SK-N-DZ (cell line): ENCODE data around the gene S100A5.
"Not testable (repeated sequence)": the region's sequence is repeated elsewhere in the genome, so short reads cannot be mapped to it uniquely, and the experiment has no call there.

Experiments used
- DNase-seq: peaks from one replicate; pipeline ENCODE4 v3.0.0-alpha.2; 2015; ENCODE audit warnings: low spot score

S100A5 gene

GRCh38 chr1:153567621-153568366 is 27.1 kb upstream of the S100A5 start:
- DNase-seq = no peak

DNA sequence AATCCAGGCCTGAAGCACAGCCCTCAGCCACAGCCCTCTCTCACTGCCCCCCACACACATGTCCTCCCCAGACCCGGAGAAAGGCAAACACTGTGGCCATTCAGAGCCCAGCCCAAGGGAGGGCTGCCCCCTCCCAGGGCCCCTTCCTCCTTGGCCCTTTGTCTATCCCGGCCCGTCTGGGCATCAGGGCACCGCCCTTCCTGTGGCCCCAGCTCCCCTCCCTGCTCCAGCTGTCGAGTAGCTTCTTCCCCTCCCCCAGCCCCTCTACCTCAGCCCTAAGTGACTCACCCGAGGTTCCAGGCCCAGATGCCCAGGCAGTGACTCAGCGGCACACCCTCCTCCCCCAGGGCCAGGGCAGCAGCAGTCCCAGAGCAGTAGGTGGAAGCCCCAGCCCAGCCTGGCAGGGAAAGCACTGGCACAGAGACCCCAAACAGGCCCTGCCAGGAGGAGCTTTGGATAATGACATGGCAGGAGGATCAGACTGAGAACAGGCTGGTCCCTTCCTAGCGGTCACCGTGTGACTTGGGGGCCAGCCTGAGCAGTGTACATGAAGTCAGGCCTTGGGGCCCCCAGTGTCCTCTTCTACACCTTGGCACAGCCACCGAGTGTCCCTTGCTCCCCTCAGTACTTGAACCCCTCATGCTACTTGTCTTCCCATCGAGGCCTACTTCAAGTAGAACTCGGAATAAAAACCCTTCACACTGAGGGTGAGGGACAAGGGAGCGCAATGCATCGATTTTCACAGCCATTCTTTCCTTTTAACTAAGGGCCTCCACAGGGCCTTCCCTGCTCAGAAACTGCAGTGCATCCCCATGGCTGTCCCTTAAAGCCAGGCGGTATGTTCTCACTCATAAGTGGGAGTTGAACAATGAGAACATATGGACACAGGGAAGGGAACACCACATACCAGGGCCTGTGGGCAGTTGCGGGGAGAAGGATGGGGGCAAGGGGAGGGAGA is 26.0 kb upstream of the S100A5 start:
- DNase-seq = no peak

DNA sequence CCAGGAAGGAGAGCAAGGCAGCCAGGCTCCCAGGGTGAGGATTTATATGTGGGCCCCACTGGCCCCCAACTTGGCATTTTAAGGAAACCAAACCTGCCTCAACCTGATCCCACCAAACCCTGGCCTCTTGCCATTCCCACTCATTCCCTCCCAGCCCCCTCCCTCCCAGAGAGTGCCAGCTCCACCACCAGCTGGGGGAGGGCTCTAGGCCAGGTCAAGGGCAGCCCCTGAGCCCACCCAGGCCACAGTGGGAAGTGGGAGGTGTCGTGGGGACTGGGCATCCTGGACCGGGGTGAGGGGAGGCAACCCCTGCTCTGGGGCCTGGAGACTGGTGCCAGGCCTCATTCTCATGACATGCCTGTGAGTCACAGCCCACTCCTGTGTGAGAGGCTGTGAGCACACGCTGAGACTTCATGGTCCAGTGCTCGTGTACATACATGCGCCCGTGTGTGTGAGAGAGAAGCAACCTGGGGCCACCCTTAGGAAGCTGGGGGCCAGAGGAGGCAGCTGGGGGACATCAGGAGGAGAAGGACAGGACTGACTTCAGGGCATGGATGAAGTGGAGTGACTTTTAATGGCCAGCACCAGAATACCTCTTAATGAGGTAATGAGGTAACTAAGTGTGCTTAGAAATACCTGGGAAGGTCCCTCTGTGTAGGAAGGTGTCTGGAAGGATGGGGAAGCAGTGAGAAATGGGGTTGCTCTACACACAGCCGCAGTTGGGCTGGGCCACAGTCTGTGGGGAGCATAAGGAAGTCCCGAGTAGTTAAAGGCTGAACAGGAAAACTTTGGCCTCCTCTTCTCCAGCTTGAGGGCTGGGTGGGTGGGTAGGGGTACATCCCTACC is 25.0 kb upstream of the S100A5 start, which contains the start of gene S100A2:
TSS of gene S100A2 (minus strand) at position 316 of the 846 bp plus-strand sequence. CDS start 1,967 bp downstream, outside the sequence.
- DNase-seq = no peak

DNA sequence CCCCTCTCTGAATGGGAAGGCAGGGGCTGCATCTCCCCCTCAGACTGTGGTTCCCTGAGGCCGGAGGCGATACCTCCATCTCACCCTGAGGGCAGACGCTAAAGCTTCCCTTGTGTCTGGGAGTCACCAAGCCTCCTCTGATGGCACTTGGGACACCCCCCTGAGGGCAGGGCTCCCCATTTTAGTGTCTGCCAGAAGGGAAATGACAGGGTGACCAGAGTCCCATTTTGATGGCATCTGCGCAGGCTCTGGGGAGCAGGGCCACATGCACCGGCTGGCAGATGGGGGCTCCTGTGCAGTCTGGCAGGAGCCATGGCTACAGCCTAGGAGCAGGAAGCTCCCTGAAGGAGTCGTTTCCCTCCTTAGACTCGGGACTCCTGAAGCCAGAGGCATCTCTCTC is 23.3 kb upstream of the S100A5 start:
- no peak for DNase-seq

GRCh38 chr1:153563483-153563901 is 22.8 kb upstream of the S100A5 start:
- no peak for DNase-seq

DNA sequence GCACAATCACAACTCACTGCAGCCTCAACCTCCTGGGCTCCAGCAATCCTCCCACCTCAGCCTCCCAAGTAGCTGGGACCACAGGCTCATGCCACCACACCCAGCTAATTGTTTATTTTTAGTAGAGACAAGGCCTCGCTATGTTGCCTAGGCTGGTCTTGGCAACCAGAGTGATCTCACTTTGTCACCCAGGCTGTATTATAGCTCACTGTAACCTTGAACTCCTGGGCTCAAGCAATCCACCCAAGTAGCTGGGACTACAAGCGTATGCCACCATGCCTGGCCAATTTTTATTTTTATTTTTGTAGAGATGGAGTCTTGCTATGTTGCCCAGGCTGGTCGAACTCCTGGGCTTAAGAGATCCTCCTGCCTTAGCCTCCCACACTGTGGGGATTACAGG is 21.3 kb upstream of the S100A5 start:
- not testable (repeated sequence) for DNase-seq

- no peak for DNase-seq
These were observed 20.8 kb upstream of the S100A5 start for GRCh38 chr1:153561466-153561985.

GRCh38 chr1:153560771-153561465 is 20.2 kb upstream of the S100A5 start:
- no peak for DNase-seq

DNA sequence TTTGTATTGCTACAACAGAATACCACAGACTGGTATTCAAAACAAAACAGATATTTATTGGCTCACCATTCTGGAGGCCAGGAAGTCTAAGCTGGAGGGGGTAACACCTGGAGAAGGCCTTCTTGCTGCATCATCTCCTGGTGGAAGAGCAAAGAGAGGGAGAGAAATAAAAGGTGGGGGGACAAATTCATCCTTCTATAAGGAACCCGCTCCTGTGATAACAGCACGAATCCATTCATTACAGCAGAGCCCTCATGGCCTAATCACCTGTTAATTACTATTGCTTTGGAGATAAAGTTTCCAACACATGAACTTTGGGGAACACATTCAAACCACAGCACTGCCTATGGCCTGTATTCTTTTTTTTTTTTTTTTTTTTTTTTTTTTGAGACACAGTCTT is 19.5 kb upstream of the S100A5 start:
- no peak for DNase-seq

GRCh38 chr1:153557877-153558276 is 17.1 kb upstream of the S100A5 start:
- no peak for DNase-seq

DNA sequence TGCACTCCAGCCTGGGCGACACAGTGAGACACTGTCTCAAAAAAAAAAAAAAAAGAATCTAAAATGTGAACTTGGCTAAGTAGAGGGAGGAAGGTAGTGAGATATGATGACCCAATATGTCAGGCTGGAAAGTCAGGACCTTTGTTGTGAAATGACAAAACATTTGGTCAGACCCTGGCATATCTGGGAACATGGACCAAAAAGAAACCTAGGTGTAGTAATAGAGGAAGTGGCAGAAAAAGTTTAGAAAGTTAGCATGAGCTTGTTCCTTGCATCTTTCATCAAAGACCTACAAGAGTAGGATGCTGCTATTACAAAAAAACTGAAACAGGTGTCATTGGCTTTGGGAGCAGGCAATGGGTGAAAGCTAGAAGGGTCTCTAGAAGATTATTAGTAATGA is 15.6 kb upstream of the S100A5 start:
- DNase-seq = no peak

- no peak for DNase-seq
These were observed 13.3 kb upstream of the S100A5 start for GRCh38 chr1:153553830-153554541.

- DNase-seq = no peak
These were observed 12.4 kb upstream of the S100A5 start for GRCh38 chr1:153553096-153553495.

- DNase-seq = no peak
These were observed 11.6 kb upstream of the S100A5 start for GRCh38 chr1:153552335-153552734.

DNA sequence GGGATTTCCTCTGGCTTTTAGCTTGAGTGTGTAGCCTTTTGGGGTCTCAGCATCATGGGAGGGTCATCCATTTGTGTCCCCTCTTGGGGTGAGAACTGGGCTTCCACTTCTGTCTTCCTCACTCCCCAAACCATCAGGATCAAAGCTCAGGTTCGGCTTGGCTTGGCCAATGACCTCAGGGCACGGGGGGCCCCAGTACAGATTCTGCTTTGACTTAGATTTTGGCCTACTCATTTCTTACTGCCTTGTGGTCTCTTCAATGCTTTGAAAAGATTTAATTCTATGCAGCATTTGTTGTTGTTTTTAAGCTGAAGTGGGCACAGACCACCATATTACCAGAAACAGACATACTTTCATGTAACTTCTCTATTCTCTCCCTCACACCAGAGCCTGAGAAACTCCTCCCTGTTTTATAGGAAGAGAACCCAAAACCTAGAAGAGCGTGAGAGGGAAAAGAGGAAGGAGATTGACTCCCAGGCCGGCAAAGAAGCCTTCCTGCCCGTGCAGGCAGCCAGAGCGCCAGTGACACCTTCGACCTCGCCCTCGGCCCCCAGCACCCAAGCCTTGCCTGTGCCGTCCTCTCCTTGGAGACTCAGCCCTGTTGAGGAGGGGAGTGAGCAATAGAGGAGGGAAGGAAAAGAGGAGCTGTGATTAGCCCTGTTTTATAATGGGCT is 10.2 kb upstream of the S100A5 start:
- DNase-seq = no peak

GRCh38 chr1:153550398-153550758 is 9.6 kb upstream of the S100A5 start:
- no peak for DNase-seq

DNA sequence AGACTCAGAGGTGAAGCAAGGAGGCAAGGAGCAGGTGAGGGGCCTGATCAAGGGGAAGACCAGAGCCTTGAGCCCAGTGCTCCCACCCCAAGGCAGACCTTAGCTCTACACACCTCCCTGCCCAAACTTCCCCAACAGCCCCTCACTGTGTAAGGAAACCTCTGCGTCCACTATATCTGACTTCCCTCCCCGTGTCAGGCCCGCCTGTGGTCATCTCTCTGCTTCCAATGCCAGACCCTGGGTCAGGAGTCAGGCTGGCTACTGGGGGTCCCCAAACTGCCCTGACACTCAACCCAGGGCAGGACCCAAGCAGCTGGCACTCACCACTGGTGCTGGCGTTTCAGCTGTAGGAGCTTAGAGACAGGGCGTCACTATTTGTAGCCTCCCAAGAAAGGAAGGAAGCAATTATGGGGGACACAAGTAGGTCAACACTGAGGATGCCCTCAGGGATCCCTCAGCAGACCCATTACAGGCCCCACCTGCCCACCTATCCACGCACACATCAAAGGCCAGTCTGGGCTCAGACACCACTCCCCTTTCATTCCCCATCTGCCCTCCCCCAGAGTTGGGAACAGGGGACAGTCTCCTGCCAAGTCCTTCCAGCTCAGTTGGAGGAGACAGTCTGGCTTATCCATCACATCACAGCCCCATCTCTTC is 9.1 kb upstream of the S100A5 start:
- no peak for DNase-seq

GRCh38 chr1:153548722-153549688 is 8.3 kb upstream of the S100A5 start, which contains the start of gene S100A3:
Gene S100A3 (minus strand): TSS chr1:153549258. CDS start chr1:153548485, 773 bp downstream.
- no peak for DNase-seq
